ENCODE results near the gene CFAP100. TPM values are rescaled to one million over a fixed set of nuclear protein-coding genes. Genes with fewer than 3 reads are reported as not detected.

CFAP100 gene
- total and polyA plus RNA-seq, 9 of the 15 experiments (the other 6 are each of a cell fraction or from before 2014, with no cell fraction given): not detected

DNA sequence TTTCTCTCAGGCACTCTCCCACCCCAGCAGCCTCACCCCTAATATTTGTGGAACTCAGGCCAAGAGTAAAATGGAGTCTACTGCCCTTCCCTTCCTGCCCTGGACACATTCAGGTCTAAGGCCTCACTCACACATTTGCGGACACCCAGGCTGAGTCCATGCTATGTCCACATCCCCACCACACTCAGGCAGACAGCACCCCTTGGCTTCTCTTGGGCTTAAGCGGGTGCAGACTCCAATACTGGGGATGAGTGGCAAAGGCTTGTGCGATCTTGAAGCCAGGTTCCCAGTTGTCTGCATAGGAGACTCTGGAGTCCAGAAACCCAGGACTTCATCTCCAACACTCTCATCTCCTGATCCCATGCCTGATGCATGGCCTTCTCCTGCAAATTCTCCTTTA is 17.5 kb upstream of the CFAP100 start:
- DNase-seq (ENCODE audit: extremely low read depth in 1 of 4, low spot score in 3 of 4) (no peak), FAIRE-seq (no peak)
- 14% methylated on average over 2 of the region's 3 CpGs for WGBS (ENCODE audit: insufficient coverage, low coverage, missing lambda C conversion rate)
- TF ChIP-seq ZFP1 (CRISPR knock-in tag; IDR thresholded peaks at IDR 0.05) (no peak), SMC3 (conservative IDR thresholded peaks at IDR 0.05; ENCODE audit: insufficient read depth, low read depth, low read length) (no peak), ZNF76 (CRISPR knock-in tag; IDR thresholded peaks at IDR 0.05; ENCODE audit: borderline replicate concordance) (no peak), GTF2E2 (tag; IDR thresholded peaks at IDR 0.05) (no peak), ZEB2 (IDR thresholded peaks at IDR 0.05) (no peak), RREB1 (CRISPR knock-in tag; IDR thresholded peaks at IDR 0.05) (no peak), SRSF3 (IDR thresholded peaks at IDR 0.05; ENCODE audit: insufficient read depth, low read length) (no peak), ZBTB43 (CRISPR knock-in tag; IDR thresholded peaks at IDR 0.05) (no peak), ZNF316 (IDR thresholded peaks at IDR 0.05) (no peak), NFATC3 (IDR thresholded peaks at IDR 0.05) (no peak), ATF6 (CRISPR knock-in tag; IDR thresholded peaks at IDR 0.05) (no peak), NR2F6 (CRISPR knock-in tag; IDR thresholded peaks at IDR 0.05) (no peak), ZNF668 (CRISPR knock-in tag; IDR thresholded peaks at IDR 0.05) (no peak)
- TF ChIP-seq, protein P1, sequence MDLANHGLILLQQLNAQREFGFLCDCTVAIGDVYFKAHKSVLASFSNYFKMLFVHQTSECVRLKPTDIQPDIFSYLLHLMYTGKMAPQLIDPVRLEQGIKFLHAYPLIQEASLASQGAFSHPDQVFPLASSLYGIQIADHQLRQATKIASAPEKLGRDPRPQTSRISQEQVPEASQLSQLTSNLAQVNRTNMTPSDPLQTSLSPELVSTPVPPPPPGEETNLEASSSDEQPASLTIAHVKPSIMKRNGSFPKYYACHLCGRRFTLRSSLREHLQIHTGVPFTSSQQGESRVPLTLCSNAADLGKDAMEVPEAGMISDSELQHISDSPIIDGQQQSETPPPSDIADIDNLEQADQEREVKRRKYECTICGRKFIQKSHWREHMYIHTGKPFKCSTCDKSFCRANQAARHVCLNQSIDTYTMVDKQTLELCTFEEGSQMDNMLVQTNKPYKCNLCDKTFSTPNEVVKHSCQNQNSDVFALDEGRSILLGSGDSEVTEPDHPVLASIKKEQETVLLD (IDR thresholded peaks at IDR 0.05): no peak

More for the DNA sequence above, 17.5 kb upstream of the CFAP100 start:
- peaks cover 7 to 46% of the 10 kb centered on the region in 2 experiments; a peak in 3 of 5 replicates for H3K27me3 ChIP-seq (ENCODE audit: control insufficient read depth in 2 of 2, insufficient read depth in 2 of 2, low read length in 2 of 2)
- H3K79me2 ChIP-seq (ENCODE audit: control insufficient read depth, insufficient read depth, low read length): no peaks in the 10 kb centered on the region
- no peak overlapping the region for H3K4me2 ChIP-seq (ENCODE audit: insufficient read depth, low read length)
- intact Hi-C loops (cut with micrococcal nuclease) (no loop called here), in situ Hi-C loops (cut with MboI) (loop anchor here (25.0 kb wide), 1 partner anchor 240 kb away; no protein-coding TSS in a partner anchor)
- H3K4me1 ChIP-seq (replicated peaks in 1 of 2; ENCODE audit: control insufficient read depth in 2 of 2, insufficient read depth in 2 of 2, low read length in 2 of 2): no peaks in the 10 kb centered on the region
- ATAC-seq: no peak
- H3K27ac ChIP-seq (ENCODE audit: extremely low read depth, low read depth, low read length): no peak overlapping the region
- BruUV-seq (replicated peaks): no TSS peak
- no peak overlapping the region for H3K9ac ChIP-seq (ENCODE audit: insufficient read depth in 1 of 2, low read depth in 2 of 2, low read length in 2 of 2)
- H3K9me1 ChIP-seq (ENCODE audit: control insufficient read depth, insufficient read depth, low read length): no peaks in the 10 kb centered on the region
- H3K9me3 ChIP-seq (replicated peaks; ENCODE audit: control insufficient read depth, insufficient read depth, low read depth, low read length): no peaks in the 10 kb centered on the region
- H3K4me3 ChIP-seq: no peak overlapping the region
- CTCF ChIA-PET (ENCODE audit: low intra/inter-chr PET ratio): no interaction called here
- no peaks in the 10 kb centered on the region for H4K20me1 ChIP-seq (replicated peaks; ENCODE audit: control insufficient read depth, insufficient read depth, low read length)
- no peak overlapping the region for H2AFZ ChIP-seq (ENCODE audit: low read depth, low read length)
- POLR2A ChIA-PET: no interaction called here
- H3K36me3 ChIP-seq (ENCODE audit: control insufficient read depth, insufficient read depth, low read length): no peaks in the 10 kb centered on the region

All from K562 (cell line).